HG03457 (cell line): ENCODE data around the gene VMP1.
"Not testable (repeated sequence)": the region's sequence is repeated elsewhere in the genome, so short reads cannot be mapped to it uniquely, and the experiment has no call there.

ENCODE experiments used
- ATAC-seq: cut with Tn5 transposase; IDR thresholded peaks from one replicate; pipeline ENCODE4 v1.9.1; 2021; ENCODE audit warnings: moderate number of reproducible peaks; ENCODE audit not compliant: unreplicated experiment

The VMP1 gene

GRCh38 chr17:59753522-59754467, 46.3 kb downstream of the VMP1 start:
- no peak for ATAC-seq

GRCh38 chr17:59754552-59754951, 47.1 kb downstream of the VMP1 start:
- ATAC-seq, result no peak

- not testable (repeated sequence) for ATAC-seq
These were observed 47.6 kb downstream of the VMP1 start for GRCh38 chr17:59755069-59755468.

DNA sequence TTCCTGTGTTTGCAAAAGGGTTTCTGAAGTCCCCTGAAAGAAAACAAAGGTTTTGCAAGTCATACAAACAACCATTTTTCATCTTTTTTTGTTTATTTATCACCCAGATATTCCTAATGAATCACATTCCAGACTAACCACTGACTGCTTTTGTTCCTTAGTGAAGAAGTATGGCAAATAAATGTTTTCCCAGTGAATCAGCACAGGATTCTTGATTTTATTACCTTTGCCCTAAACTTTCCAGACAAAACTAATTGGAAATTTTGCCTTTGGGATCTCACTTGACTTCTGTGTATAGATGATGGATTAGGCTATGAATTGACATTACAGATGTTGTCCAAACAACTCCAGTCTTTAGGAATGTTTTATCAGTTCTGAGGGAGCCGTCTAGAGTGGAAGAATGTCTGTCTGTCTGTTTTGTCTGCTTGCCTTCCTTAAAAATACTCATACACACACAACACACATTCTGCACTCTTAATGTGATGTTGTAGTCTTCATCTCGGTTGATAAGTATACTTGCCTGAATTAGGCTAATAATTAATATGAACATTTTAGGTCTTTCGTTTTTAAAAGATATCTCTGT, 48.9 kb downstream of the VMP1 start:
- no peak for ATAC-seq

- ATAC-seq, result no peak
These were observed 49.6 kb downstream of the VMP1 start for GRCh38 chr17:59757043-59757442.

GRCh38 chr17:59757470-59757869, 50.0 kb downstream of the VMP1 start:
- no peak for ATAC-seq

GRCh38 chr17:59757881-59758385, 50.5 kb downstream of the VMP1 start:
- ATAC-seq, result no peak

DNA sequence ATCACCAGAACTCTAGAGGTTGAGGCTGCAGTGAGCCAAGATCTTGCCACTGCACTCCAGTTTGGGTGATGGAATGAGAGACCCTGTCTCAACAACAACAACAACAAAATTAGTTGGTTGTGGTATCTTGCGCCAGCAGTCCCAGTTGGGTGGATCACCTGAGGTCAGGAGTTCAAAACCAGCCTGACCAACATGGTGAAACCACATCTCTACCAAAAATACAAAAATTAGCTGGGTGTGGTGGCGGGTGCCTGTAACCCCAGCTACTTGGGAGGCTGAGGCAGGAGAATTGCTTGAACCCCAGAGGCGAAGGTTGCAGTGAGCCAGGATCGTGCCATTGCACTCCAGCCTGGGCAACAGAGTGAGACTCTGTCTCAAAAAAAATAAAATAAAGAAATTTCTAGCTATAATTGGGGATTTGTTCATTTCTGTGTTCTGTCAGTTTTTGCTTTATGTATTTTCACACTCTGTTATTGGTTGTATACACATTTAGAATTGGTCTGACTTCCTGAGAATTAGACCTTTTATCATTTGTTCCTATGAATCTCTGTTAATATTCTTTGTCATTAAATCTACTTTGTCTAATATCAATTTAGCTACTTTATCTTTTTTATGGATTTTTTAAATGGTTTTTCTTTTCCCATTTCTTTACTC, 51.7 kb downstream of the VMP1 start:
- not testable (repeated sequence) for ATAC-seq

- ATAC-seq, result no peak
These were observed 52.7 kb downstream of the VMP1 start for GRCh38 chr17:59760160-59760559.

DNA sequence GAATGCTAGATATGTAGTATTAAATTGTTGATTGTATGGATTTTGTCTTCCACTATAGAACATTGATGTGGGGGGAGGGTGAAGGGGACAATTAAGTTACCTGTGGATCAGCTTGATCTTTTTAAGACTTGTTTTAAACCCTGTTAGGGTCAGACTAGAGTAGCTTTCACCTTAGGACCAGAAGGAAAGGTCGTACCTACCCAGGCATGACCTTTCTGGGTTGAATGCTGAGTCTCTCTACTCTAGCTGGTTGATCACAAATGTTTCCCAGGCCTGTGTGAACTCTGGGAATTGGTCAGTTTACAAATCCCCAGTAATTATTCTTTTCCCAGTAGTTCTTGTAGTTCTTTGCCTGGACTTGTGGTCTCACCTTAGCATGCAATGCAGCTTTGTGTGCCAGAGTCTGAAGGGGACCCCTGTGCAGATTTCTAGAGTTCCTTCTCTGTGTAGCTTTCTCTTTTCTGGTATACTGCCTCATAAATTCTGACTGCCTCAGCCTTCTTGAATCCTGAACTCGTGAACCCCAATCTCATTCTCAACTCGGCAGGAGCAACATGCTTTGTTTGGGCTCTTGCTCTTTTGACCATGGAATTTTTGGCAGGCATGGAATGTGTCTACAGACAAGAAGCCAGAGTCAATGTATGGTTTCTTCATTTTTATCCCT, 54.1 kb downstream of the VMP1 start:
- ATAC-seq, result no peak

GRCh38 chr17:59762049-59762823, 54.8 kb downstream of the VMP1 start:
- no peak for ATAC-seq

GRCh38 chr17:59762824-59763374, 55.4 kb downstream of the VMP1 start:
- no peak for ATAC-seq

GRCh38 chr17:59763861-59764260, 56.4 kb downstream of the VMP1 start:
- no peak for ATAC-seq

DNA sequence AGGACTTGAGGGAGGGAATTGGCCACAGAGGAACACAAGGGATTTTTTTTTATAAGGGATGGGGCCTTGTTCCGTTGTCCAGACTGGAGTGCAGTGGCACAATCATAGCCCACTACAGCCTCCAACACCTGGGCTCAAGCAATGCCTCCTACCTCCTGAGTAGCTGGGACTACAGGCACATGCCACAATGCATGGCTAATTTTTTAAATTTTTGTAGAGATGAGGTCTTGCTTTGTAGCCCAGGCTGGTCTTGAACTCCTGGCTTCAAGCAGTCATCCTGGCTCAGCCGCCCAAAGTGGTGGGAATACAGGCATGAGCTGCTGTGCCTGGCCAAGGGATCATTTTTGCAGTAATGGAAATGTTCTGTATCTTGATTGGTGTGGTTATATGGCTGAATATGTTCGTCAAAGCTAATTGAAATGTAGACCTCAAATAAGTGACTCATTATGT, 56.9 kb downstream of the VMP1 start:
- no peak for ATAC-seq

DNA sequence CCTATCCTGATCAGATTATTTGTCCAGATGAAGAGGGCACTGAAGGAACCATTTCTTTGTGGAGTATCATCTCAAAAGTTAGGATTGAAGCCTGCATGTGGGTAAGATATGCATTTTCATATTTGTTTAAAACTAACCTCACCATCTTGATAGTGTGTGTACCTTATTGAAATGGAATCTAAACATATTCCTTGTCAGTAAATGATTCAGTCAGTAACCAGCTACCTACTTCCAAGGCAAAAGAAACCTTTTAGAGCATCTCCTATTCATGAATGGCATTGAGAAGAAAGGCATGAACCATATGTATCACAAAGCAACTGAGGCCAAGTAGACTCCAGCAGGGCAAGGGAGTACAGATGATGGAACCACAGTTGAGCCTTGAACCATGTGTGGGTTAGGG, 57.6 kb downstream of the VMP1 start:
- no peak for ATAC-seq

DNA sequence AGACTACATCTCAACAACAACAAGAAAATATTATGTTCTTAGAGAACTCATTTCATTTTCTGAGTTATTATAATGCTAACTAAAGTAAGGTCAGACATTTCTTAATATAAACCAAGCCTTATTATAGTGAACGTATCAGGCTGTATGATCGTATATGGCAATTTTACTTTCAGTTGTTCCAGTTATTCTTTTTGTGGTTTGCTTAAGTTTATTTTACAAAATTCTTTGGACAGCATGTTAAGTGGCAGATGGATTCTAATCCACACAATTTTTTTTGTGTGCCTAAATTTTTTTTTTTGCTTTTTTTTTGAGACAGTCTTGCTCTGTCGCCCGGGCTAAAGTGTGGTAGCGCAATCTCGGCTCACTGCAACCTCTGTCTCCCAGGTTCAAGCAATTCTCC, 59.0 kb downstream of the VMP1 start:
- no peak for ATAC-seq

GRCh38 chr17:59767176-59767575, 59.7 kb downstream of the VMP1 start:
- no peak for ATAC-seq

GRCh38 chr17:59769887-59770286, 62.4 kb downstream of the VMP1 start:
- ATAC-seq, result no peak

DNA sequence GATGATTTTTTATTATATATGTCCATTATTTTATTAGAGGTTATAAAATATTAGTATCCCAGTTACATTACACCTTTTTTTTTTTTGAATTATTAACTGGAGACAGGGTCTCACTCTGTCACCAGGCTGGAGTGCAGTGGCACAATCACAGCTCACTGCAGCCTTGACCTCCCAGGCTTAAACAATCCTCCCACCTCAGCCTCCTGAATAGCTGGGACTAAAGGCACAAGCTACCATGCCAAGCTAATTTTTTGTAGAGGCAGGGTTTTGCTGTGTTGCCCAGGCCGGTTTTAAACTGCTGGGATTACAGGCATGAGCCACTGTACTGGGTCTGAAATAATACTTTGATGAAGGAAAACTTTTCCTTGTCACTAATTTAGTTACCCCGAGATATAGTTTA, 63.6 kb downstream of the VMP1 start:
- ATAC-seq, result no peak

DNA sequence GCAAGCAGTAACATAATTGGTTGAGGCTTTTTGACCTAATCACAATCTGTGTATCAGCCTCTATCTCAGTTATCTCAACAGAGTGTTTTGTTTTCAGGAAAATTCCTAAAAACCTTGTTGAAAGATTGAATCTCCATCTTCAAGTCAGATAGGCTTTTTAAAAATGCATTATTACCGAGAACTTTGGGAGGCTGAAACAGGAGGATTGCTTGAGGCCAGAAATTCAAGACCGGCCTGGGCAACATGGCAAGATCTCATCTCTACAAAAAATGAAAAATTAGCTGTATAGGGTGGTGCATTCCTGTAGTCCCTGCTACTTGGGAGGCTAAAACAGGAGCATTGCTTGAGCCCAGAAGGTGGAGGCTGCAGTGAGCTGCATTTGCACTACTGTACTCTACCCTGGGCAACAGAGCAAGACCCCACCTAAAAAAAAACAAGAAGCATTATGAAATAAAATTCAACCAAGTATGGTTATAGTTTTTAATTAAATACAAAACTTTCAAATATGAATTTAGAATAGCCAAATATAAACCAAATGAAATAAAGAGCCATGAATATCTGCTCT, 68.4 kb downstream of the VMP1 start:
- ATAC-seq, result no peak
